ENCODE results near the gene KLK12. TPM values are rescaled to one million over a fixed set of nuclear protein-coding genes. Genes with fewer than 3 reads are reported as not detected.

Gene KLK12
- polyA plus RNA-seq, 1 donor from 2014 or later: not detected

DNA sequence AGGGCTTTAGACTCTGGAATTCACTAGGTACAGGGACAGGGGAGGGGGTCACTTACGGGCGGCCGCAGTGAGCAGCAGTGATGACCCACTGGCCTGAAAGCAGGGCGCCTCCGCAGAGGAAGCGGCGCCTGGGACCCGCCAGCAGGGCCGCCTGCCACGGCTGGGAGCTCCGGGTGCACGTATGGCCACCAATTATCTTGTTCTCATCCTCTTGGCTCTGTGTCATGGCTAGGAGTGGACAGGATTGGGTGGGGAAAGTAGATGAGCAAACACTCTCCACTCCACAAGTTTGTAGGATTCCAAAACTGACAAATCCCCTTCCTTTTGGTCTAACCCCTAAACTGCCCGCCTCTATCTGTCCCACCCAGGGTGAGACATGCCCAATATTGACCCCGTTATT, 46.7 kb upstream of the KLK12 start:
- no peaks in the 10 kb centered on the region for H3F3A ChIP-seq (ENCODE audit: insufficient read depth, low read length, poor library complexity, severe bottlenecking)
- H3K9ac ChIP-seq (ENCODE audit: low read length): no peak overlapping the region
- no peak overlapping the region for H2AFZ ChIP-seq (ENCODE audit: low read depth, low read length)
- no peaks in the 10 kb centered on the region for H3K36me3 ChIP-seq (ENCODE audit: insufficient read depth, low read length)
- no peaks in the 10 kb centered on the region for H3K9me3 ChIP-seq (ENCODE audit: low read length)
- H3K9me2 ChIP-seq (ENCODE audit: insufficient read depth, low read length): no peaks in the 10 kb centered on the region
- H3K79me2 ChIP-seq (replicated peaks; ENCODE audit: insufficient read depth, low read length): no peaks in the 10 kb centered on the region
- H3K27me3 ChIP-seq (ENCODE audit: insufficient read depth, low read depth, low read length): no peaks in the 10 kb centered on the region
- no peak for TF ChIP-seq SMC3 (conservative IDR thresholded peaks at IDR 0.05; ENCODE audit: poor library complexity)
- no peak for TF ChIP-seq RAD21 (conservative IDR thresholded peaks at IDR 0.05)
- no peak for TF ChIP-seq EP300 (conservative IDR thresholded peaks at IDR 0.05; ENCODE audit: poor library complexity, severe bottlenecking)
- no peak for TF ChIP-seq REST (IDR thresholded peaks at IDR 0.05; ENCODE audit: borderline replicate concordance)
- no peak for TF ChIP-seq CTCF (IDR thresholded peaks at IDR 0.05; ENCODE audit: poor library complexity, severe bottlenecking)
- no peak for TF ChIP-seq EZH2 (IDR thresholded peaks at IDR 0.05; ENCODE audit: borderline replicate concordance, insufficient read depth, low read length, poor library complexity, severe bottlenecking)
- no peak overlapping the region for H3K4me3 ChIP-seq (ENCODE audit: low read length)
- H3K27ac ChIP-seq (ENCODE audit: low read length): no peak overlapping the region
- H4K20me1 ChIP-seq (ENCODE audit: insufficient read depth): no peaks in the 10 kb centered on the region
- H3K4me2 ChIP-seq (ENCODE audit: low read length): no peak overlapping the region

DNA sequence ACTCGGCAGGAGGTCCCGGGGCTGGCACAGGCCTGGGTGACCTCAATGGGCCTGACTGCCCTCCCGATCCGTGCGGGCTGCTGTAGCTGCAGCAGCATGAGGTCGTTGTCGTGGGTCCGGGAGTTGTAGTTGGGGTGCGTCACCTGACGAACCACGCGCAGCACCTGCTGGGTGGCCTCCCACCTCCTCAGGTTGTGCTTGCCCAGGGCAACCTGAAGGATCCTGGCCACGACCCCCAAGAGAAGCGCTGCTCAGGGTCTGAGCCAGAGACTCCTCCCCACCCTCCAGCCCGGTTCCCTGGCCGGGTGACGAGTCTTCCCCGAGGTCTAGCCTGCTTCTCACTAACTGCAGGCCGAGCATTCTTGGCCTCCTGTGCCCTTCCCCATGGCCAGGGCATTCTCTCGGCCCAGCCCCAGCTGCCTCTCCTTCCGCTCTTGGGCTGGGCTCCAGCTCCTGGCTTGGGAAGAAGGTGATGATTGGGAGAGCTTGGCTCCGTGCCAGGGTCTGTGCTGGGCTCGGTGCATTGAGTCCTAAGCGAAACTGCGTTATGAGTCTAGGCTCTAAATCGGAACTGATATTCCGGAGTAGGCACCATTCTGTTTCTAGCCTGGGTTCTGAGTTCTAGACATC, 44.8 kb upstream of the KLK12 start:
- TF ChIP-seq POLR2AphosphoS5 (IDR thresholded peaks at IDR 0.05): no peak
- no peak for TF ChIP-seq SMC3 (conservative IDR thresholded peaks at IDR 0.05; ENCODE audit: poor library complexity)
- no peak for TF ChIP-seq MXI1 (conservative IDR thresholded peaks at IDR 0.05; ENCODE audit: poor library complexity, severe bottlenecking)
- no peak for TF ChIP-seq RAD21 (conservative IDR thresholded peaks at IDR 0.05)
- no peak for TF ChIP-seq TAF1 (IDR thresholded peaks at IDR 0.05; ENCODE audit: low read depth)
- no peak for TF ChIP-seq CTCF (IDR thresholded peaks at IDR 0.05; ENCODE audit: poor library complexity, severe bottlenecking)
- TF ChIP-seq EP300 (conservative IDR thresholded peaks at IDR 0.05; ENCODE audit: poor library complexity, severe bottlenecking): no peak
- no peak for TF ChIP-seq EZH2 (IDR thresholded peaks at IDR 0.05; ENCODE audit: borderline replicate concordance, insufficient read depth, low read length, poor library complexity, severe bottlenecking)
- TF ChIP-seq REST (IDR thresholded peaks at IDR 0.05; ENCODE audit: borderline replicate concordance): no peak
- Histone ChIP-seq H3K79me2 (replicated peaks; ENCODE audit: insufficient read depth, low read length) (no peaks in the 10 kb centered on the region), H2AFZ (ENCODE audit: low read depth, low read length) (no peak overlapping the region), H3K9me2 (ENCODE audit: insufficient read depth, low read length) (no peaks in the 10 kb centered on the region), H3K9me3 (ENCODE audit: low read length) (no peaks in the 10 kb centered on the region), H3K36me3 (ENCODE audit: insufficient read depth, low read length) (no peaks in the 10 kb centered on the region), H3K9ac (ENCODE audit: low read length) (no peak overlapping the region), H3K4me3 (ENCODE audit: low read length) (no peak overlapping the region), H3K27ac (ENCODE audit: low read length) (no peak overlapping the region), H3F3A (ENCODE audit: insufficient read depth, low read length, poor library complexity, severe bottlenecking) (no peaks in the 10 kb centered on the region), H3K4me2 (ENCODE audit: low read length) (no peak overlapping the region), H3K27me3 (ENCODE audit: insufficient read depth, low read depth, low read length) (no peaks in the 10 kb centered on the region), H4K20me1 (ENCODE audit: insufficient read depth) (no peaks in the 10 kb centered on the region)

Data from neural cell (in vitro differentiated cells).